ENCODE data around the gene CCDC57. TPM values are rescaled to one million over a fixed set of nuclear protein-coding genes. Genes with fewer than 3 reads are reported as not detected.

The CCDC57 gene
- total RNA-seq, 4 donors from 2014 or later = 8.4 to 21.6 (median 16.4) TPM

DNA sequence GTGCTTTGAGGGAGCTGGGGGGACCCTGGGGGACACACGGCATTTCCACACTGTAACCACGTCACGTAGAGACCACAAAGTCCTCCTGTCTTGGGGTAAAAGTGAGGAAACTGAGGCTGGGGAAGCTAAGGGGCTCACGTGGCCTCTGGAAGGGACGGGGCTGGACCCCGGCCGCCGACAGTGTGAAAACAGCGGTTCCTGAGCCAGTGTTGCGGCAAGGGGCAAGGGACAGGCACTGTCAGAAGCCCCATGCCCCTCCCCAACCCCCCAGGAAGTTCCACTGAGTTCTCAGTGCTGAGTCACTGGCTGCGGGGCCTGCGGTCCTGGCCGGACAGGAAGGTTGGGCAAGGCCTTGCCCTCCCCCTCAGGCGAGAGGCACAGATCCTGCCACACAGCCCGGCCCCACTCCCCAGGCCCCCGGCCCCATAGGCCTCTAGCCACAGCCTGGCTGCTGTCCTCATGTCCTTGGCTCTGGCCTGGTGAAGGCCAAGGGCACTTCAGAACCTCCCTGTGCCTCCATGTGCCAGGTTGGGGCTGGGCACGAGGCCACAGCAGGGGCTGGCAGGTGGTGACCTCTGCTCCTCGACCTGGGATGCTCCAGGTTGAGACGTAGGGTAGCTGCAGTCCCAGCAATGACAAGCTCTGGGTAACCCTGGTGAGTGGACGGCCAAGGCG lies 5.0 kb upstream of the CCDC57 start:
- no peak for DNase-seq (ENCODE audit: extremely low spot score)
- no peaks in the 10 kb centered on the region for H3K36me3 ChIP-seq
- H3K27me3 ChIP-seq = no peaks in the 10 kb centered on the region
- TF ChIP-seq POLR2A (IDR thresholded peaks at IDR 0.05; ENCODE audit: low read depth) (no peak), EP300 (IDR thresholded peaks at IDR 0.05) (no peak), POLR2AphosphoS5 (IDR thresholded peaks at IDR 0.05) (no peak)
- TF ChIP-seq, protein P1, sequence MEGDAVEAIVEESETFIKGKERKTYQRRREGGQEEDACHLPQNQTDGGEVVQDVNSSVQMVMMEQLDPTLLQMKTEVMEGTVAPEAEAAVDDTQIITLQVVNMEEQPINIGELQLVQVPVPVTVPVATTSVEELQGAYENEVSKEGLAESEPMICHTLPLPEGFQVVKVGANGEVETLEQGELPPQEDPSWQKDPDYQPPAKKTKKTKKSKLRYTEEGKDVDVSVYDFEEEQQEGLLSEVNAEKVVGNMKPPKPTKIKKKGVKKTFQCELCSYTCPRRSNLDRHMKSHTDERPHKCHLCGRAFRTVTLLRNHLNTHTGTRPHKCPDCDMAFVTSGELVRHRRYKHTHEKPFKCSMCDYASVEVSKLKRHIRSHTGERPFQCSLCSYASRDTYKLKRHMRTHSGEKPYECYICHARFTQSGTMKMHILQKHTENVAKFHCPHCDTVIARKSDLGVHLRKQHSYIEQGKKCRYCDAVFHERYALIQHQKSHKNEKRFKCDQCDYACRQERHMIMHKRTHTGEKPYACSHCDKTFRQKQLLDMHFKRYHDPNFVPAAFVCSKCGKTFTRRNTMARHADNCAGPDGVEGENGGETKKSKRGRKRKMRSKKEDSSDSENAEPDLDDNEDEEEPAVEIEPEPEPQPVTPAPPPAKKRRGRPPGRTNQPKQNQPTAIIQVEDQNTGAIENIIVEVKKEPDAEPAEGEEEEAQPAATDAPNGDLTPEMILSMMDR (IDR thresholded peaks at IDR 0.05) = no peak
- H3K27ac ChIP-seq (replicated peaks in 1 of 4) = peak overlapping the region; percentile 49 to 72 (median 63)
- H3K4me3 ChIP-seq = no peak overlapping the region
- intact Hi-C loops (cut with DNase I) = no loop called here
- H3K9me3 ChIP-seq = no peaks in the 10 kb centered on the region
- 62% methylated on average over 15 of the region's 21 CpGs for WGBS
- H3K4me1 ChIP-seq = peaks cover 19 to 43% (median 34%) of the 10 kb centered on the region in 4 donors

DNA sequence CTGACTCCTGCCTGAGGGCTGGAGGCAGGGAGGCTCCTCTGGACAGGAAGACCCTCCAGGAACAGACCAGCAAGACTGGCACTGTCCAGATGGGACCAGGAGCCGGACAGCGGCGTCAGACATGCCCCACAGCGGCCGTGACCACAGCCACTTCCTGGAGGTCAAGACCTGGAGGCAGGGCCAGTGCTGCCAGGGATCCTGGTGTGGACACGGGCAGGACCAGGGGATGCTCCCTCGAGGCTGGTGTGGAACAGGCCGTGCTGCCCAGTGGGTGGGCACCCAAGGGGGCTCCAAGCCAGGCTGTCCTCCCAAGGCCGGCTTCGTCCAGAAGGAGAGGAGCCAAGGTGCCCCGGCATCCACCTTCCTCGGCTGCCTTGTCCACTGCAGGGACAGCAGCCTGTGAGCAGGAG lies 4.5 kb upstream of the CCDC57 start:
- H3K27me3 ChIP-seq = no peaks in the 10 kb centered on the region
- peaks cover 19 to 46% (median 35%) of the 10 kb centered on the region in 4 donors for H3K4me1 ChIP-seq
- H3K4me3 ChIP-seq = no peak overlapping the region
- DNase-seq (ENCODE audit: extremely low spot score) = no peak
- H3K9me3 ChIP-seq = no peaks in the 10 kb centered on the region
- WGBS = 53% methylated on average over 9 of the region's 12 CpGs
- TF ChIP-seq, protein P1 (IDR thresholded peaks at IDR 0.05) = no peak
- TF ChIP-seq POLR2AphosphoS5 (IDR thresholded peaks at IDR 0.05) = no peak
- TF ChIP-seq POLR2A (IDR thresholded peaks at IDR 0.05; ENCODE audit: low read depth) = no peak
- TF ChIP-seq EP300 (IDR thresholded peaks at IDR 0.05) = no peak
- H3K27ac ChIP-seq (replicated peaks in 1 of 4) = peak overlapping the region; percentile 49 to 72 (median 63)
- intact Hi-C loops (cut with DNase I) = no loop called here
- no peaks in the 10 kb centered on the region for H3K36me3 ChIP-seq

DNA sequence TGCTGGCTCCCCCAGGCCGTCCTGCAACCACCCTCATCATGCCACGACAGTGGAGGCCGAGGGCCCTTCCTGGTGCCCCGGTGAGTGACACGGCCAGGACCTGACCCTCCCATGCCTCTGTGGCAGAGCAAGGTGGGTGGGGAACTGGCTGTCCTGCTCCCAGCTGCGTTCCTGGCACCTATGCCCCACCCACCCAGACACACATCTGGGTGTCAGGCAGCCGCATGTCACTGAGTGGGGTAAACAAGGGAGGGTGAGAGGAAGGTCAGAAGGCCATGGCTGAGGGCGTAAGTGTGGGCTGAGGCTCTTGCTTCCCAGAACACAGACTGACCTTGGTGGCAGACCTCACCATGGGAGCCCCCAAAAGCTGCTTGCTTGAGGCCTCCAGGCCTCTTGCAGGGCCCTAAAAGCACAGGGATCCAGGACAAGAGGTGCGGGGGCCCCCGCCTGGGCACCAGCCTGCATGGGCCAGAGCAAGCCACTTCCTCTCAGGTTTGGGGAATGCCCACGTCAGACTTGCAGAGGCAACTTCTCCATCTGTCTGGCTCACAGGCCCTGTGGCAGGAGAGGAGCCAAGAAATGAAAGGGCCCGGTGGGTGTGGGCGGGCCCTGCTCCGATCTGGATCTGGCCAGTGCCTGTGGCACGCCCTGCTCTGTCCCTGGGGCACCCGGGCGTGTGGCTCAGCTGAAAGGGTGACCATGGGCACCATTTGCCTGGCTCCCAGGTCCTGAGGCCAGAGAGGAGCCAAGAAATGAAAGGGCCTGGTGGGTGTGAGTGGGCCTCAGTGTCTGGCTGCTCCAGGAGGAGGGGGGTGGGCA lies 3.9 kb upstream of the CCDC57 start:
- TF ChIP-seq POLR2A (IDR thresholded peaks at IDR 0.05; ENCODE audit: low read depth) = no peak
- TF ChIP-seq, protein P1 (IDR thresholded peaks at IDR 0.05) = no peak
- TF ChIP-seq EP300 (IDR thresholded peaks at IDR 0.05) = no peak
- peak in 1 of 2 donors; percentile 17 for TF ChIP-seq POLR2AphosphoS5 (IDR thresholded peaks at IDR 0.05)
- Histone ChIP-seq H3K27me3 (no peaks in the 10 kb centered on the region), H3K4me1 (peaks cover 26 to 52% (median 41%) of the 10 kb centered on the region in 4 donors), H3K4me3 (no peak overlapping the region), H3K36me3 (no peaks in the 10 kb centered on the region), H3K27ac (replicated peaks in 1 of 4) (peak overlapping the region; percentile 54 to 72 (median 65)), H3K9me3 (no peaks in the 10 kb centered on the region)
- intact Hi-C loops (cut with DNase I) = no loop called here
- WGBS = 47% methylated on average over 11 of the region's 17 CpGs
- DNase-seq (ENCODE audit: extremely low spot score) = no peak

DNA sequence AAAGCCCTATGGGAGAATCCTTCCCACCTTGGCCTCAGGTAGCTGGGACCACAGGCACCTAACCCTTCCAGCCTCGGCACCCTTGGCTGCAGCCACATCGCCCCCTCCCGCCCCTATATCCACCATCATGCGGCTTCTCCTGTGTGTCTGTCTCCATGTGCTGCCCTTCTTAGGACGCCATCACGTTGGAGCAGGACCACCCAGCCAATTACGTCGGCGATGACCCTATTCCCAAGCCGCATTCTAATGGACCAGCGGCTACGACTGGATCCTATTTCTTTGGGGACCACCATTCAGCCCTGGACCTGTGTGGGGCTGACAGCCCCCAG lies 3.3 kb upstream of the CCDC57 start:
- 91% methylated on average over 12 of the region's 12 CpGs for WGBS
- Histone ChIP-seq H3K27me3 (no peaks in the 10 kb centered on the region), H3K9me3 (no peaks in the 10 kb centered on the region), H3K4me1 (peaks cover 26 to 58% (median 44%) of the 10 kb centered on the region in 4 donors), H3K4me3 (no peak overlapping the region), H3K27ac (replicated peaks in 1 of 4) (peak overlapping the region; percentile 54 to 72 (median 65)), H3K36me3 (no peaks in the 10 kb centered on the region)
- no peak for DNase-seq (ENCODE audit: extremely low spot score)
- TF ChIP-seq, protein P1 (IDR thresholded peaks at IDR 0.05) = no peak
- TF ChIP-seq EP300 (IDR thresholded peaks at IDR 0.05) (no peak), POLR2AphosphoS5 (IDR thresholded peaks at IDR 0.05) (no peak)
- intact Hi-C loops (cut with DNase I) = no loop called here

All from esophagus muscularis mucosa (tissue), 4 donors.